GM12874 (cell line): Measurements from ENCODE around the gene ZBP1.

Experiments used
- TF ChIP-seq, protein P1 (sequence below): IDR thresholded peaks from 2 replicates; pipeline ENCODE4 v1.5.1; 2011; ENCODE audit warnings: low read depth, mild to moderate bottlenecking, control low read depth, low read length, moderate library complexity; ENCODE audit not compliant: insufficient read depth

Gene ZBP1

DNA sequence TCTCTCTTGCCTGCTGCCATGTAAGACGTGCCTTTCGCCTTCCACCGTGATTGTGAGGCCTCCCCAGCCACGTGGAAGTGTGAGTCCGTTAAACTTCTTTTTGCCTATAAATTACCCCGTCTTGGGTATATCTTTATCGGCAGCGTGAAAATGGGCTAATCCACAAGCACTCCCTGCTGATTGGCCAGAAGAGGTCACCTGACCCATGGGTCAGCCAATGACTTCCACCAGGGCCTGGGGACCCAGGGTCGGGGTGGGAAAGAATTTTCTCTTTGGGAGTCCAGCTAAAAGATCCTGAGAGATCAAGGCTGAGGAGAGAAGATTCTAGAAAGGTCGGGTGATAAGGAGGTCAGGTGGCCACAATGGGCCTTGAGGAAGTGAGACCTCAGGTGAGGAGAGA, 17.1 kb downstream of the ZBP1 start:
- TF ChIP-seq, protein P1, sequence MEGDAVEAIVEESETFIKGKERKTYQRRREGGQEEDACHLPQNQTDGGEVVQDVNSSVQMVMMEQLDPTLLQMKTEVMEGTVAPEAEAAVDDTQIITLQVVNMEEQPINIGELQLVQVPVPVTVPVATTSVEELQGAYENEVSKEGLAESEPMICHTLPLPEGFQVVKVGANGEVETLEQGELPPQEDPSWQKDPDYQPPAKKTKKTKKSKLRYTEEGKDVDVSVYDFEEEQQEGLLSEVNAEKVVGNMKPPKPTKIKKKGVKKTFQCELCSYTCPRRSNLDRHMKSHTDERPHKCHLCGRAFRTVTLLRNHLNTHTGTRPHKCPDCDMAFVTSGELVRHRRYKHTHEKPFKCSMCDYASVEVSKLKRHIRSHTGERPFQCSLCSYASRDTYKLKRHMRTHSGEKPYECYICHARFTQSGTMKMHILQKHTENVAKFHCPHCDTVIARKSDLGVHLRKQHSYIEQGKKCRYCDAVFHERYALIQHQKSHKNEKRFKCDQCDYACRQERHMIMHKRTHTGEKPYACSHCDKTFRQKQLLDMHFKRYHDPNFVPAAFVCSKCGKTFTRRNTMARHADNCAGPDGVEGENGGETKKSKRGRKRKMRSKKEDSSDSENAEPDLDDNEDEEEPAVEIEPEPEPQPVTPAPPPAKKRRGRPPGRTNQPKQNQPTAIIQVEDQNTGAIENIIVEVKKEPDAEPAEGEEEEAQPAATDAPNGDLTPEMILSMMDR = no peak

DNA sequence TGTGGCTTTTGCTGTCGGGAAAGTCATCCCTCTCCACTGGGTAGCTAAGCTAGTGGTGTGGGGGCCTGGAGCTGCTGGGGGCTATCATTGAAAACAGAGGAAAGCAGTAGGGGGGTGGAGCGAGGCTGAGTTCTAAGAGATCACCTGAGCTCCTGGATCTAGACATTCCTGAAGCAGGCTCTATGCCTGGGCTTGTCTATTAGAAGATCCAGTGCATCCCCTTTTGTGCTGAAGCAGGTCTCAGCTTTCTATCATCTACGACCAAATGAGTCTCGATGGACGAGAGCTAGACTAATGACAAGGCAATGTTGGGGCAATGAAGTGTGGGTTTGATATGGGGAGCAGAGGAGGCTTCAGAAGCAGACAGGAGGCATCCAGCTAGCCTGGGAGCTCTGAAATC, 18.5 kb downstream of the ZBP1 start:
- TF ChIP-seq, protein P1 = no peak

DNA sequence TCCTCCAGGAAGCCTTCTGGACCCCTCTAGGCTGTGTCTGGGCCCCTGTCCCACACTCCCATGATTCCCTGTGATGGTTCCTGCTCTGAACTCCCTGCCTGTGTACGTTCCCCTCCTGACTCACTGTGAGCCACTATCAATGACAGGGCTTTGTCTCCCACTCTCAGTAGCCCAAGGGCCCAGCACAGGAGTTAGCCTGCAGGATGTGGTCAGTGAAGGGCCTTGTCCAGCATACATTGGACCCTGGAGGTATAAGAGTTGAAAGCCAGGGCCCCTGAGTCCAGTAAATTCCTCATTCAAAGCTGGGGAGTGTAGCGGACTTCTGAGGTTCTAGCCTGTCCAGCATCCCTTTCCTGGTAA, 19.0 kb downstream of the ZBP1 start:
- TF ChIP-seq, protein P1 = no peak

DNA sequence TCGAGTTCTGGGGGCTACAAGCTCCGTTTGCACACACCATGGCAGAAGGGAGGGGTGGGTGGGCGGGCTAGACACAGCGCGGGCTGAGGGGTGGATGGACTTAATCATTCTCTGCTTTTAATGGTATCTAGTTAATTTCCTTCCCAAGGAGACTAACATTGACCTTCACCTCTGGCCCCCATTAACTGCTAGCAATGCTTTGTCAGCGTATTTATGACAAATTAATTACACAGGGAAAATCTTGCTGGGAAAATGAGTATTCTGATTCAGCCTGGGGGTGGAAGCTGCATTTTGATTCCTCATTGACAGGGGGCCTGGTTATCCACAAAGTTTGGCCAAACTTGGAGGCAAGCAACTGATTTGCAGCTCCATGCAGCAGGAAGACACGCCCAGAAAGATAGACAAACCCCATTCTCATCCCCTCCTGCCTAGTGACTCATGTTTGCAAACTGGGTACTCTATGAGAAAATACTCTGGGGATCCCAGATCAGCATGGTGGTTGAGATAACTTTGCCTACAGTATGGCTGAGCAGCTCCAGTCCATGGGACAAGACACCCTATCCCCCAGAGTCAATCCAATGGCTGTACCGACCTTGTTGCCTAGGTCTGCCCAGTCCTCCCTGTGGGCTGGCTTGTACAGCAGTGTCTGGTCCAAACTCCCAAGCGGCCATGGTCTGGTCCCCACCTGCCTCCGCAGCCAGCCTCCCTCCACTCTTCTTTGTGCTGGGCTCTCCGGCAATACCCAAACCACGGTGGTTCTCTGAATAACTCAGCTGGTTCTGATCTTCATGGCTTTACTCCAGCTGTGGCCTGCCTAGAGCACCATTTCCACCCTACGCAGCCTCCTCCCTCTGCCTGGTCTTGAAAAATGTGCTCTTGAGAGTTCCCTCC, 19.7 kb downstream of the ZBP1 start:
- TF ChIP-seq, protein P1 = no peak

DNA sequence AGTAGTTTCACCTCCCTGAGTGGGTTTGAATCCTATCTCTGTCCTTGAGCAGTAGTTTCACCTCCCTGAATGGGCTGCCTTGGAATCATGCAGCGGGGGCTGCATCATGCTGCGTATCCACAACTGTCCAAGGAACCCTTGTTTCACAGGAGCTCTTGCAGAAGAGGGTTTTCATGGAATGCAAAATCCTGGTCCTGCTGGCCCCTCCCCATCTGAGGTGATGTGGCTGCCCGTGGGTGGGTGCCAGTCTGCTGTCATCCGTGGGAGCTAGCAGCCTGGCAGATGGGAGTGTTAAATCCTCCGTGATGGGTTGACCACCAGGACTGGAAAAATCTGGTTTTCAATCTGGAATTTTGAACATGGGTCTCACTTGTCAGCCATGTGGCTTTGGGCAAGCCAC, 21.7 kb downstream of the ZBP1 start:
- TF ChIP-seq, protein P1 = no peak

DNA sequence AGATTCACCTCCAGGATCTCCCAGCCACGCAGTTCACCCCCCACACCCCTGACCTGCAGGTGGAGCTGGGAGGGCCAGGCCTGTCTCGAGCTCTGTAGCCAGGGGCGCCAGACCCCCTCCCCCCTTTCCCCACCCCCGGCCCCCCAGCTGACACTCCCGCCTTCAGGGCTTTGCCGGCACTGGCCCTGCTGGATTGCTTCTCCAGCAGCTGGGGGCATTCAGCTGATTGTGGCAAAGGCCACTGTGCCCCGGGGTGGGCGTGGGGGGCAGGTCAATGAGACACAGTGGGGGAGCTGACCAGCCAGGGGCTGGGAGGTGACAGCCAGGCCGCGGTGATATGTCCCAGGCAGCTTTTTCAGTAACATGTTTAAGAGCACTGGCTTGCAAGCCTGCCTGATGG, 22.2 kb downstream of the ZBP1 start:
- TF ChIP-seq, protein P1 = no peak

DNA sequence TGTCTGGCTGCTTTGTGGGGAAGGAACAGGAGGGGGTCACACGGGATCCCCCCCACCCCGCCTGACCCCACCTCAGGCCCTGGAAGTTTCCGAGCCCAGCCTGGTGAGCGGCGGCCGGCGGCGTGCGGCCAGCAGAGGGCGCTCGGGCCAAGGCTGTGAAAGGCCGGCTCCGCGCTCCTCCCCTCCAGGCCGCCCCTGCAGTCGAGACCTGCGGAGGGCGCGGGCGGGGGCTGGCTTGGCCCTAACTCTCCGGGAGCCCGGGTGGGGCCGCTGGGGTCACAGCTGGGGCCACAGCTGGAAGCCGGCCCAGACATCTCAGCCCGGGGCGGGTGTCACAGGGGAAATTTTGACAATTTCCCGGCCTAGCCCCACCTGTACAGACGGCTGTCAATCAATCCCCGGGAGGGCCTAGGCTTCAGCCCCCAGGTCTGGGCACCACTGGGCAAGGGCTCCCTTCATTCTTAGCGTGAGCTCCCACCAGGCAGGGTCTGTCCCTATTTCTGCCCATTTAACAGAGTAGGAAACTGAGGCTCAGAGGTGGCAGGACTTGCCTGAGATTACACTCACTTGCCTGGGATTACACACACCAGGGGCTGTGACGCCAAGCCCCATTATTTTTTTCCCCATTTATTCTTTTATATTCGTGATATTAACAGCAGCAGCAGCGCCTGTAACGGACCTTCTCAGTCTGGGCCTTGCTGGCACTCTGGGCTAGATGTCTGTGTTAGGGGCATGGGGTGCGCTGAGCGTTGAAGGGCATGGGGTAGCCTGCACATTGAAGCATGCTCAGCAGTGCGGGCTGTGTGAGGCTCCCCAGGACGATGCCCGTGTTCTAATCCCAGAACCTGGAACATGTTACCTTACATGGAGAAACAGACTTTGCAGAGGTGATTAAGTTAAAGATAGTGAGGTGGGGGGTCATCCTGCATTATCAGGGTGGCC, 23.0 kb downstream of the ZBP1 start:
- TF ChIP-seq, protein P1 = peak; percentile 95
